ENCODE measurements around the gene EEIG2. TPM values are rescaled to one million over a fixed set of nuclear protein-coding genes. Genes with fewer than 3 reads are reported as not detected.

Gene EEIG2
- polyA plus RNA-seq, 1 of the 3 experiments (the other 2 are of a cell fraction), result 2.9 TPM

Other genes with a start within 250 kb of the EEIG2 start
- not detected in 2 replicates for gene NBPF6, start 109.8 kb upstream of the EEIG2 start, polyA plus RNA-seq (2012; rRNA removed)
- 0.03 TPM in 2 replicates for gene HENMT1, start 101.0 kb downstream of the EEIG2 start, polyA plus RNA-seq (2012; rRNA removed)
- 17.5 and 22.3 TPM in 2 replicates for gene PRPF38B, start 132.2 kb downstream of the EEIG2 start, polyA plus RNA-seq (2012; rRNA removed)
- gene FNDC7, start 152.8 kb downstream of the EEIG2 start, polyA plus RNA-seq (2012; rRNA removed), result 0.02 TPM in 1 of 2 replicates, not detected in the other
- gene STXBP3, start 186.6 kb downstream of the EEIG2 start, polyA plus RNA-seq (2012; rRNA removed), result 12.6 and 16.8 TPM in 2 replicates

All from SK-N-SH (cell line).